ENCODE results near the gene TMEM35B.
"Not testable (repeated sequence)": the region's sequence is repeated elsewhere in the genome, so short reads cannot be mapped to it uniquely, and the experiment has no call there.

Gene TMEM35B

DNA sequence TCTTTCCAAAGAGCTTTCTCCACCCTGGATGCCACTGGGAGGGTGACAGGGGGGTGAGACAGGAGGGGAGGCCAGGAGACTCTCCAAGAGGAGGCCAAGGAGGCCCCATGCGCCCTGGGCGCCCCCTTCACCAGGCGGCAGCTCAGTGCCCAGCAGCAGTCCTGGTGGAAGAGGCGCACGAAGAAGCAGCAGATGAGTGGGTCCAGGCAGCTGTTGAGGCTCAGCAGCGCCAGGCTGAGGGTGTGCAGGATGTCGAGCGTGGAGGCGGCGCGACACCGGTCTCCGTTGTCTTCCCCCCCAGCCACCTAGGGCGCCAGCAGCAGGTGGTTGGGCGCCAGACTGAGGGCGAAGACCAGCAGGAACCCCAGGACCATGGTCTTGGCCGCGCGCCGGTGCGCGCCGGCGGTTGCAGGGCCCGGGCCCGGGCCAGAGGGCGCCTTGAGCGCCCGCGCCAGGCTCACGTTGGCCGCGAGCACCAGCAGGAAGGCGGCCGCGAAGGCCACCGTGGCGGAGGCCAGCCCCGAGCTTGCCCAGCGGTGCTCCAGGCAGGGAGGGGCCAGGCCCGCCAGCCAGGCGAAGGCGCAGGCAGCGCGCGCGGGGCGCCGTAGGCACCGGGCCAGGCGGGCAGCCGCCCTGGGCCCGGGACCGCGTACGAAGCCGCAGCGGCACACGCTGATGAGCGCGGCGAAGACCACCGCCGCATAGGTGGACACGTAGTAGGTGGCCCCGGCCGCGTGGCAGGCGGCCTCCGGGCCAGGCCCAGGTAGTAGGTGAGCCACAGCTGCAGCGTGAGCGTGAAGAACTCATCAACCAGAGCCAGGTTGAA, 8.6 kb downstream of the TMEM35B start:
- DNase-seq (ENCODE audit: low spot score) = no peak

DNA sequence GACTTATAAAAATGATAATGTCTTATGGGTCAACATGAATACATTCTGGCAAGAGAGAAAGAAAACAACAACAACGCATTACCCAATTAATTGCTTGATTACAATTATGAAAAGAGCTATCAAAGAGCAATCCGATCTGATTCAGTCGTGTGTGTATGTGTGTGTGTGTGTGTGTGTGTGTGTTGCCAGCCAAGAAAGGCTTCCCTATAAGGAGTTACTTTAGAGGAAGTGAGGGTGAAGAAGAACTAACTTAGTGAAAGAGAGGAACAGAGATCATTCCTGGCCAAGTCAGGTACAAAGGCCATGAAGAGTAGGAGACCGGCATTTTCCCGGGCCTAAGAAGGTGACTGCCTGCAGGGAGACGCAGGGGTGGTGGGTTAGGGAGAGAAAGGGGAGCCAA, 9.4 kb downstream of the TMEM35B start:
- no peak for DNase-seq (ENCODE audit: low spot score)

- no peak for DNase-seq (ENCODE audit: low spot score)
These were observed 9.8 kb downstream of the TMEM35B start for GRCh38 chr1:34975338-34975737.

GRCh38 chr1:34974626-34975025, 10.5 kb downstream of the TMEM35B start:
- no peak for DNase-seq (ENCODE audit: low spot score)

- no peak for DNase-seq (ENCODE audit: low spot score)
These were observed 11.8 kb downstream of the TMEM35B start for GRCh38 chr1:34973326-34973725.

DNA sequence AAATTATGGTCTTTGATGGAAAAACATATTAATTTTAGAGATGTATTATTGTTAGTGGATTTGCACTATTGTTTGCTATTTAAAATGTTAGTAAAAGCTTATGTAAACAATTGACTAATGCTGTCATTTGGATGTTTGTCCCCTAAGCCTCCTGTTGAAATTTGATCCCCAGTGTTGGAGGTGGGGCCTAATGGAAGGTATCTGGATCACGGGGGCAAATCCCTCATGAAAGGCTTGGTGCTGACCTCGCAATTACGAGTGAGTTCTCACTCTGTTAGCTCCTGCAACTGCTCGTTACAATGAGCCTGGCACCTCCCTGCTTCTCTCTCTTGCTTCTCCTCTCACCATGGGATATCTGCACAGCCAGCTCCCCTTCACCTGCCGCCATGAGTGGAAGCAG, 14.3 kb downstream of the TMEM35B start:
- no peak for DNase-seq (ENCODE audit: low spot score)

GRCh38 chr1:34970220-34970735, 14.9 kb downstream of the TMEM35B start:
- no peak for DNase-seq (ENCODE audit: low spot score)

DNA sequence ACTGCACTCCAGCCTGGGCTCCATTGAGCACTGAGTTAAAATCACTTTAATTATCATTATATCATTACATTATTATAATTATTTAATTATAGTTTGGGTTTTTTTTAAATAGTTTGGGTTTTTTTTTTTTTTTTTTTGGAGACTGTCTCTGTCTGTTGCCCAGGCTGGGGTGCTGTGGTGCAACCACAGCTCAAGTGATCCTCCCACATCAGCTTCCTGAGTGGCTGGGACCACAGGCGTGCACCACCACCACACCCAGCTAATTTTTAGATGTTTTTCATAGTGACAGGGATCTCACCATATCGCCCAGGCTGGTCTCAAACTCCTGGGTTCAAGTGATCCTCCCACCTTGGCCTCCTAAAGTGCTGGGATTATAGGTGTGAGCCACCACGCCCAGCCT, 16.9 kb downstream of the TMEM35B start:
- DNase-seq (ENCODE audit: low spot score) = not testable (repeated sequence)

DNA sequence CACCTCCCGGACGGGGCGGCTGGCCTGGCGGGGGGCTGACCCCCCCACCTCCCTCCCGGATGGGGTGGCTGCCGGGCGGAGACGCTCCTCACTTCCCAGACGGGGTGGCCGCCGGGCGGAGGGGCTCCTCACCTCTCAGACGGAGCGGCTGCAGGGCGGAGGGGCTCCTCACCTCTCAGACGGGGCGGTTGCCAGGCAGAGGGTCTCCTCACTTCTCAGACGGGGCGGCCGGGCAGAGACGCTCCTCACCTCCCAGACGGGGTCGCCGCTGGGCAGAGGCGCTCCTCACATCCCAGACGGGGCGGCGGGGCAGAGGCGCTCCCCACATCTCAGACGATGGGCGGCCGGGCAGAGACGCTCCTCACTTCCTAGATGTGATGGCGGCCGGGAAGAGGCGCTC, 17.5 kb downstream of the TMEM35B start:
- DNase-seq (ENCODE audit: low spot score) = not testable (repeated sequence)

- DNase-seq (ENCODE audit: low spot score) = no peak
These were observed 19.6 kb downstream of the TMEM35B start for GRCh38 chr1:34965597-34965996.

DNA sequence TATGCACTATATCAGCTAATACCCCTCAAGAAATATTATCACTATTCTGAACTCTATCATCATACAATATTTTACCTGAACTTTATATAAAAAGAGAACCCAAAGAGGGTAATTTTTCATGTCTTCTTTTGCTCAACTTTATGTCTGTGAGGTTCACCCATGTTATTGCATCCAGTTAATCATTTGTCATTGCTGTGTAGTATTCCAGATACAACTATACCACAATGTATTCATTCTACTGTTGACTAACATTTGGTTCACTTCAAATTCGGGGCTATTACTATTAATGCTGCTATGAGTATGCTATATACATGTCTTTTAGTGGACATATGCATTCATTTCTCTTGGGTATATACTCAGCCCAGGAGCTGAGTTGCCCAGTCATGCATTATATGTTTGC, 34.7 kb downstream of the TMEM35B start:
- no peak for DNase-seq (ENCODE audit: low spot score)

GRCh38 chr1:34948739-34949138, 36.4 kb downstream of the TMEM35B start:
- not testable (repeated sequence) for DNase-seq (ENCODE audit: low spot score)

- not testable (repeated sequence) for DNase-seq (ENCODE audit: low spot score)
These were observed 37.4 kb downstream of the TMEM35B start for GRCh38 chr1:34947641-34948314.

DNA sequence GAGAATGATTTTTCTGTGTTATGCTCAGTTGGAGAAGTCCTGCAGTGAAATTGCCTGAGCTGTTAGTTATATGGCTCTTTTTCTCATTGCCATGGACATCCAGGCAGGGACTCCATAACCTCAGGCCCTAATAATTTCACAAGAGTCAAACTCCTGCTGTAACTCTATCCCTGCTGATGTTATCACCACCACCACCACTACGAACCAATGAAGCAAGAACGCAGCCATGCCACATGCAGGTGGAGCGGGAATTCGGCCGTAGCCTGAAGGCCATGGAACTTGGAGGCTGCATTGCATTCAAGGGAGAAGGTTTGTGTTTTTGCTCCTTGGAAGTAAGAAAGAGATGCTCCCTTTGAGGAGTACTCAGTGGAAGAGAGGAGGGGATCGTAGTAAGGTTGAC, 38.9 kb downstream of the TMEM35B start:
- no peak for DNase-seq (ENCODE audit: low spot score)

DNA sequence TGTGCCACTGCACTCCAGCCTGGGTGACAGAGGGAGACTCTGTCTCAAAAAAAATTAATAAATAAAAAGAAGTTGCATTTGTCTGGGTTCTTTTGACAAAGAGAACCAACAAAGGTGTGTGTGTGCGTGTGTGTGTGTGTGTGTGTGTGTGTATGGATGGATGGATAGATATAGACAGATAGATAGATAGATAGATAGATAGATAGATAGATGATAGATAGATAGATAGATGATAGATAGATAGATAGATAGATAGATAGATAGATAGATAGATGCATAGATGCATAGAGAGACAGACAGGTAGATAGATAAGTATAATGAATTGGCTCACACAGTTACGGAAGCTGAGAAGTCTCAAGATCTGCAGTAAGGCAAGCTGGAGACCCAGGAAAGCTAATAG, 43.3 kb downstream of the TMEM35B start:
- not testable (repeated sequence) for DNase-seq (ENCODE audit: low spot score)
